BLaER1 (cell line): Measurements from ENCODE around the gene ZBTB46.

Experiments used
- H3K27ac ChIP-seq: shearing (Covaris generic); formaldehyde crosslinking; 2 replicates; pipeline ENCODE4 v1.8.1; 2022
- H3K27me3 ChIP-seq: shearing (Covaris generic); formaldehyde crosslinking; 2 replicates; pipeline ENCODE4 v1.8.1; 2022
- H3K36me3 ChIP-seq: shearing (Covaris generic); formaldehyde crosslinking; 2 replicates; pipeline ENCODE4 v1.8.1; 2022
- H3K4me1 ChIP-seq: shearing (Covaris generic); formaldehyde crosslinking; 2 replicates; pipeline ENCODE4 v1.8.1; 2022
- H3K4me2 ChIP-seq: shearing (Covaris generic); formaldehyde crosslinking; 2 replicates; pipeline ENCODE4 v1.8.1; 2022
- H3K4me3 ChIP-seq: shearing (Covaris generic); formaldehyde crosslinking; 2 replicates; pipeline ENCODE4 v1.8.1; 2022
- H3K9ac ChIP-seq: shearing (Covaris generic); formaldehyde crosslinking; 2 replicates; pipeline ENCODE4 v1.8.1; 2022
- H3K9me3 ChIP-seq: shearing (Covaris generic); formaldehyde crosslinking; 2 replicates; pipeline ENCODE4 v1.8.1; 2022
- H4K20me1 ChIP-seq: shearing (Covaris generic); formaldehyde crosslinking; 2 replicates; pipeline ENCODE4 v1.8.1; 2022
- Cebpa-rat ChIP-seq: shearing (Covaris generic); IDR thresholded peaks from 2 replicates; pipeline ENCODE4 v1.8.1; 2022

Gene ZBTB46

GRCh38 chr20:63699466-63700198, 131.4 kb downstream of the ZBTB46 start:
- Histone ChIP-seq H3K9me3 (no peaks in the 10 kb centered on the region), H3K36me3 (peaks cover 65% of the 10 kb centered on the region), H3K27ac (peak overlapping the region; percentile 58), H4K20me1 (peaks cover 71% of the 10 kb centered on the region), H3K27me3 (no peaks in the 10 kb centered on the region), H3K9ac (0 out of 2 replicates have a peak overlapping the region, but pooled peaks have one; percentile 38), H3K4me2 (peak overlapping the region; percentile 34), H3K4me3 (no peak overlapping the region), H3K4me1 (peaks cover 55% of the 10 kb centered on the region)
- no peak for TF ChIP-seq Cebpa-rat

DNA sequence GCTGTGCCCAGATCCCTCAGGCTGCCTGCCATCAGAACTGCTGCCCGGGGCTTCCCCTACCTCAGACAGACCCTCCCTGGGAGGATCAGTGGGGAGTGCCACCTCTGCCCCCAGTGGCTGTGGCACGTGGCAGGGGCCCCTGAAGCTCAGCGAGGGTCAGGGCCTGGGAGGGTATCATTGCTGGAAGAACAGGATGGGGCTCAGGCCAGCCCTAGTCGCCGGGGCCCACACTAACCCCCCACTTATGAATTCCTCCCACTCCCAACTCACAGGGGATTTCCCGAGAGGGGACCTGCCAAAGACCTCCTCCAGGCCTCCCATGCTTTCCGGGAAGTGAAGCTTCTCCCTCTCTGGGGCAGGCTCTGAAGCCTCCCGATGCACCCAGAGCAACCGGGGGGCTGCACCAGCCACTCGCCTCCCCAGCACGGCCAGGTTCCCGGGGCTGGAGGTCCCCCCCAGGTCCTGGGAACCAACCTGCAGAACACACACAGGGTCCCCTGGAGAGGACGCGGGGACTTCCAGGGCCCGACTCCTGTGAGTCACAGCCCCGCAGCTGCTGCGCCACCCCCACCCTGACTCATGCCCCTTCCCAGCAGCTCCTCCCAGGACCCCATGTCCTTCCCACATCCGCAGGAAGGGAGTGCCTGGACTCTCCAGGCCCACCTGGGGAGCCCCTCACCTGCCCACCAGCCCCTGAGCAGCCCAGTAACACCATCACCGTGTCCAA, 132.2 kb downstream of the ZBTB46 start:
- Histone ChIP-seq H3K36me3 (peaks cover 64% of the 10 kb centered on the region), H3K9me3 (no peaks in the 10 kb centered on the region), H3K4me3 (no peak overlapping the region), H3K27me3 (no peaks in the 10 kb centered on the region), H3K9ac (no peak overlapping the region), H3K27ac (peak overlapping the region; percentile 58; the same call in 1 of the 2 replicates), H4K20me1 (peaks cover 64% of the 10 kb centered on the region), H3K4me2 (peak overlapping the region; percentile 34; the same call in 1 of the 2 replicates), H3K4me1 (peaks cover 55% of the 10 kb centered on the region)
- TF ChIP-seq Cebpa-rat: no peak

DNA sequence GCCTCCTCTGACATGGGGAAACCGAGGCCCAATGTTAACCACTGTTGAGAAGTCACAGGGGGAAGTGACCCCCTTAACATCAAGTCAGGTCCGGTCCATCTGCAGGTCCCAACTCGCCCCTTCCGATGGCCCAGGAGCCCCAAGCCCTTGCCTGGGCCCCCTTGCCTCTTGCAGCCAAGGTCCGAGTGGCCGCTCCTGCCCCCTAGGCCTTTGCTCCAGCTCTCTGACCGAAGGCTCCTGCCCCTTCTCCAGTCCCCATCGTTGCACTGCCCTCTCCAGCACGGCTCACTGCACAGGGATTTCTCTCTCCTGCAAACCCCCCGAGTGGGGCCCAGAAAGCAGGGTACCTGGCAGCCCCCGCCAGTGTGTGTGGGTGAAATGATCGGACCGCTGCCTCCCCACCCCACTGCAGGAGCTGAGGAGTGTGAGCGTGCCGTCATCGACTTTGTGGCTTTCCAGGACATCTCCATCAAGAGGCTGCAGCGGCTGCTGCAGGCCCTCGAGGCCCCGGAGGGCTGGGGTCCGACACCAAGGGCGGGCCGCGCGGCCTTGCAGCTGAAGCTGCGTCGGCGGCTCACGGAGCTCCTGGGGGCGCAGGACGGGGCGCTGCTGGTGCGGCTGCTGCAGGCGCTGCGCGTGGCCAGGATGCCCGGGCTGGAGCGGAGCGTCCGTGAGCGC, 133.1 kb downstream of the ZBTB46 start:
- Histone ChIP-seq H3K4me2 (peak overlapping the region; percentile 99), H3K27ac (no peak overlapping the region), H3K9me3 (no peaks in the 10 kb centered on the region), H3K4me3 (no peak overlapping the region; the same call in 1 of the 2 replicates), H3K4me1 (peaks cover 55% of the 10 kb centered on the region), H4K20me1 (peaks cover 55% of the 10 kb centered on the region), H3K9ac (no peak overlapping the region; the same call in 1 of the 2 replicates), H3K27me3 (no peaks in the 10 kb centered on the region), H3K36me3 (peaks cover 58% of the 10 kb centered on the region)
- no peak for TF ChIP-seq Cebpa-rat

GRCh38 chr20:63697357-63697867, 133.7 kb downstream of the ZBTB46 start:
- H3K4me2 ChIP-seq: peak overlapping the region; percentile 99
- H3K9ac ChIP-seq: peak overlapping the region; percentile 72
- peaks cover 50% of the 10 kb centered on the region for H4K20me1 ChIP-seq
- peak overlapping the region; percentile 63 for H3K4me3 ChIP-seq
- H3K36me3 ChIP-seq: peaks cover 52% of the 10 kb centered on the region
- no peak for TF ChIP-seq Cebpa-rat
- no peaks in the 10 kb centered on the region for H3K27me3 ChIP-seq
- peaks cover 59% of the 10 kb centered on the region for H3K4me1 ChIP-seq
- H3K27ac ChIP-seq: peak overlapping the region; percentile 82; the same call in 1 of the 2 replicates
- H3K9me3 ChIP-seq: no peaks in the 10 kb centered on the region

DNA sequence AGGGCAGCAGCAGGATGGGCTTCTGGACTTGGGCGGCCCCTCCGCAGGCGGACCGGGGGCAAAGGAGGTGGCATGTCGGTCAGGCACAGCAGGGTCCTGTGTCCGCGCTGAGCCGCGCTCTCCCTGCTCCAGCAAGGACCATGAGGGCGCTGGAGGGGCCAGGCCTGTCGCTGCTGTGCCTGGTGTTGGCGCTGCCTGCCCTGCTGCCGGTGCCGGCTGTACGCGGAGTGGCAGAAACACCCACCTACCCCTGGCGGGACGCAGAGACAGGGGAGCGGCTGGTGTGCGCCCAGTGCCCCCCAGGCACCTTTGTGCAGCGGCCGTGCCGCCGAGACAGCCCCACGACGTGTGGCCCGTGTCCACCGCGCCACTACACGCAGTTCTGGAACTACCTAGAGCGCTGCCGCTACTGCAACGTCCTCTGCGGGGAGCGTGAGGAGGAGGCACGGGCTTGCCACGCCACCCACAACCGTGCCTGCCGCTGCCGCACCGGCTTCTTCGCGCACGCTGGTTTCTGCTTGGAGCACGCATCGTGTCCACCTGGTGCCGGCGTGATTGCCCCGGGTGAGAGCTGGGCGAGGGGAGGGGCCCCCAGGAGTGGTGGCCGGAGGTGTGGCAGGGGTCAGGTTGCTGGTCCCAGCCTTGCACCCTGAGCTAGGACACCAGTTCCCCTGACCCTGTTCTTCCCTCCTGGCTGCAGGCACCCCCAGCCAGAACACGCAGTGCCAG, 134.3 kb downstream of the ZBTB46 start, which contains the start of gene TNFRSF6B:
TSS of gene TNFRSF6B (plus strand) at position 25 of the 729 bp plus-strand sequence. CDS start at position 141, 116 bp downstream.
- Histone ChIP-seq H4K20me1 (peaks cover 51% of the 10 kb centered on the region), H3K27me3 (no peaks in the 10 kb centered on the region), H3K9ac (peak within 1 kb of the TSS; percentile 72), H3K9me3 (no peaks in the 10 kb centered on the region), H3K36me3 (peaks cover 47% of the 10 kb centered on the region), H3K4me3 (peak within 1 kb of the TSS; percentile 63), H3K4me2 (peak within 1 kb of the TSS; percentile 99), H3K27ac (peak within 1 kb of the TSS; percentile 82), H3K4me1 (peaks cover 65% of the 10 kb centered on the region)
- TF ChIP-seq Cebpa-rat: no peak

- peak overlapping the region; percentile 72 for H3K9ac ChIP-seq
- H3K27me3 ChIP-seq: no peaks in the 10 kb centered on the region
- peak overlapping the region; percentile 63 for H3K4me3 ChIP-seq
- H3K4me1 ChIP-seq: peaks cover 70% of the 10 kb centered on the region
- H3K27ac ChIP-seq: peak overlapping the region; percentile 82
- no peaks in the 10 kb centered on the region for H3K9me3 ChIP-seq
- H4K20me1 ChIP-seq: peaks cover 52% of the 10 kb centered on the region
- H3K4me2 ChIP-seq: peak overlapping the region; percentile 99
- no peak for TF ChIP-seq Cebpa-rat
- peaks cover 42% of the 10 kb centered on the region for H3K36me3 ChIP-seq
Observed at GRCh38 chr20:63696306-63696627, 134.8 kb downstream of the ZBTB46 start.

GRCh38 chr20:63695424-63696305, 135.4 kb downstream of the ZBTB46 start:
- Histone ChIP-seq H3K4me2 (peak overlapping the region; percentile 99), H3K4me1 (peaks cover 76% of the 10 kb centered on the region), H3K27me3 (no peaks in the 10 kb centered on the region), H3K9me3 (no peaks in the 10 kb centered on the region), H4K20me1 (peaks cover 58% of the 10 kb centered on the region), H3K36me3 (peaks cover 37% of the 10 kb centered on the region), H3K9ac (peak overlapping the region; percentile 50), H3K4me3 (no peak overlapping the region), H3K27ac (peak overlapping the region; percentile 82)
- no peak for TF ChIP-seq Cebpa-rat

- peak overlapping the region; percentile 82 for H3K27ac ChIP-seq
- H3K9ac ChIP-seq: no peak overlapping the region
- H4K20me1 ChIP-seq: peaks cover 54% of the 10 kb centered on the region
Observed at GRCh38 chr20:63694584-63695423, 136.3 kb downstream of the ZBTB46 start.

More at GRCh38 chr20:63694584-63695423, 136.3 kb downstream of the ZBTB46 start:
- no peaks in the 10 kb centered on the region for H3K9me3 ChIP-seq
- no peak overlapping the region for H3K4me3 ChIP-seq
- peaks cover 29% of the 10 kb centered on the region for H3K36me3 ChIP-seq
- no peaks in the 10 kb centered on the region for H3K27me3 ChIP-seq
- H3K4me2 ChIP-seq: no peak overlapping the region
- no peak for TF ChIP-seq Cebpa-rat
- H3K4me1 ChIP-seq: peaks cover 70% of the 10 kb centered on the region
